Measurements from ENCODE around the gene C1QTNF2.

The C1QTNF2 gene

GRCh38 chr5:160382346-160382745 is 11.9 kb upstream of the C1QTNF2 start:
- no peak for DNase-seq (ENCODE audit: low read depth)
- TF ChIP-seq CTCF (conservative IDR thresholded peaks at IDR 0.05; ENCODE audit: low read depth, low read length) = no peak
- no peak overlapping the region for H3K4me3 ChIP-seq (ENCODE audit: low read length)

GRCh38 chr5:160380041-160380440 is 9.6 kb upstream of the C1QTNF2 start:
- no peak for DNase-seq (ENCODE audit: low read depth)
- no peak for TF ChIP-seq CTCF (conservative IDR thresholded peaks at IDR 0.05; ENCODE audit: low read depth, low read length)
- H3K4me3 ChIP-seq (ENCODE audit: low read length) = no peak overlapping the region

GRCh38 chr5:160379511-160379910 is 9.1 kb upstream of the C1QTNF2 start:
- TF ChIP-seq CTCF (conservative IDR thresholded peaks at IDR 0.05; ENCODE audit: low read depth, low read length) = no peak
- no peak for DNase-seq (ENCODE audit: low read depth)
- H3K4me3 ChIP-seq (ENCODE audit: low read length) = no peak overlapping the region

- no peak for DNase-seq (ENCODE audit: low read depth)
- no peak overlapping the region for H3K4me3 ChIP-seq (ENCODE audit: low read length)
- no peak for TF ChIP-seq CTCF (conservative IDR thresholded peaks at IDR 0.05; ENCODE audit: low read depth, low read length)
Observed at GRCh38 chr5:160378330-160378729, 7.9 kb upstream of the C1QTNF2 start.

- no peak for TF ChIP-seq CTCF (conservative IDR thresholded peaks at IDR 0.05; ENCODE audit: low read depth, low read length)
- no peak overlapping the region for H3K4me3 ChIP-seq (ENCODE audit: low read length)
Observed at GRCh38 chr5:160377651-160378050, 7.2 kb upstream of the C1QTNF2 start.

GRCh38 chr5:160376416-160376815 is 6.0 kb upstream of the C1QTNF2 start:
- no peak for DNase-seq (ENCODE audit: low read depth)
- no peak for TF ChIP-seq CTCF (conservative IDR thresholded peaks at IDR 0.05; ENCODE audit: low read depth, low read length)
- H3K4me3 ChIP-seq (ENCODE audit: low read length) = no peak overlapping the region

More at GRCh38 chr5:160377651-160378050, 7.2 kb upstream of the C1QTNF2 start:
- DNase-seq (ENCODE audit: low read depth) = no peak

- TF ChIP-seq CTCF (conservative IDR thresholded peaks at IDR 0.05; ENCODE audit: low read depth, low read length) = no peak
- DNase-seq (ENCODE audit: low read depth) = no peak
- no peak overlapping the region for H3K4me3 ChIP-seq (ENCODE audit: low read length)
Observed at GRCh38 chr5:160375701-160376100, 5.3 kb upstream of the C1QTNF2 start.

Data from retinal pigment epithelial cell (primary cell).